Memory B cell (primary cell): ENCODE data around the gene GFRA1.

ENCODE experiments used
- ATAC-seq: fragments of 150-1000 bp; cut with Tn5 transposase; 2 replicates; pipeline ENCODE4 v1.10.0; 2021; ENCODE audit warnings: low read depth, mild to moderate bottlenecking, moderate library complexity
- DNase-seq, 2 donors: peaks; one replicate each; pipeline ENCODE4 v3.0.0; 2022; ENCODE audit warnings: low spot score in 2 of 2
- H3K27ac Mint-ChIP-seq: one replicate; pipeline ENCODE4 v1.8.0; 2022; ENCODE audit warnings: mild to moderate bottlenecking, moderate library complexity, mixed read lengths
- H3K27me3 Mint-ChIP-seq: one replicate; pipeline ENCODE4 v1.8.0; 2022; ENCODE audit warnings: mixed read lengths
- H3K36me3 Mint-ChIP-seq: one replicate; pipeline ENCODE4 v1.8.0; 2022; ENCODE audit warnings: mild to moderate bottlenecking, mixed read lengths
- H3K4me1 Mint-ChIP-seq: one replicate; pipeline ENCODE4 v1.8.0; 2022; ENCODE audit warnings: mixed read lengths
- H3K4me3 Mint-ChIP-seq: one replicate; pipeline ENCODE4 v1.8.0; 2022; ENCODE audit warnings: mild to moderate bottlenecking, moderate library complexity, mixed read lengths
- H3K9me3 Mint-ChIP-seq: one replicate; pipeline ENCODE4 v1.8.0; 2022; ENCODE audit warnings: mixed read lengths

GFRA1 gene

DNA sequence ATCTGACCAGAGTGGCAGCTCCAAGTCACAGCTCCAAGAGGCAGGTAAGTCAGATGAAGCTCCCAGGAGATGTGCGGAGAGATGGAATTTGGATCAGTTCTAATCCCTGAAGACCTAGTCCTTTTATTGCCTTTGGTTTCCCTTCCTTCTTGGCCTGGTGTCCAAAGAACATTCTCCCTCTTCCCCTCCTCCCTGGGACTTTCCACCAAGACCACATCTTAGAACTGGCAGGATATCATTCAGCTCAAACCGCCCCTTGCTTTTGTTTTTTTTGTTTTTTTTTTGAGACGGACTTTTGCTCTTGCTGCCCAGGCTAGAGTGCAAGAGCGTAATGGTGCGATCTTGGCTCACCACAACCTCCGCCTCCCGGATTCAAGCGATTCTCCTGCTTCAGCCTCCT is 190.8 kb downstream of the GFRA1 start:
- no peak for DNase-seq
- Mint-ChIP-seq H3K27me3 (peaks cover 2% of the 10 kb centered on the region), H3K36me3 (no peaks in the 10 kb centered on the region), H3K9me3 (no peaks in the 10 kb centered on the region), H3K27ac (no peak overlapping the region), H3K4me3 (no peak overlapping the region), H3K4me1 (no peaks in the 10 kb centered on the region)
- no peak for ATAC-seq

DNA sequence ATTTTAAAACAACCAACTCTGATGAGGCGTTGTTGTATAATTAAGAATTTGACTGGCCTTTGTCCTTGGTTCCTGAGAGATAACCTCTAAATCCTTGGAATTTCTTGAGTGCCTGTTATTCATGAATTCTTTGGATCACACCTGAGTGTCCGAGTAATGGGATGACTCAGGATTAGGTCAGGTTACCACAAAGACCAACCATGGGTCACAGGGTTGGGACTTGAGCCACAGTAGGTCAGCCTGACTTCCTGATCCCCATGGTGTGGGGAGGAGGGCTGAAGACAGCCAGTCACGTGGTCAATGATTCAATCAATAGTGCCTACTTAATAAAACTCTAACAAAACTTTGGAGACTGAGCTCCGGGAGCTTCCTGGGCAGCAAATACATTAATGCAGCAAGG is 192.5 kb downstream of the GFRA1 start:
- Mint-ChIP-seq H3K4me3 (no peak overlapping the region), H3K9me3 (no peaks in the 10 kb centered on the region), H3K27ac (no peak overlapping the region), H3K27me3 (peaks cover 2% of the 10 kb centered on the region), H3K4me1 (no peaks in the 10 kb centered on the region), H3K36me3 (no peaks in the 10 kb centered on the region)
- no peak for DNase-seq
- ATAC-seq: no peak

DNA sequence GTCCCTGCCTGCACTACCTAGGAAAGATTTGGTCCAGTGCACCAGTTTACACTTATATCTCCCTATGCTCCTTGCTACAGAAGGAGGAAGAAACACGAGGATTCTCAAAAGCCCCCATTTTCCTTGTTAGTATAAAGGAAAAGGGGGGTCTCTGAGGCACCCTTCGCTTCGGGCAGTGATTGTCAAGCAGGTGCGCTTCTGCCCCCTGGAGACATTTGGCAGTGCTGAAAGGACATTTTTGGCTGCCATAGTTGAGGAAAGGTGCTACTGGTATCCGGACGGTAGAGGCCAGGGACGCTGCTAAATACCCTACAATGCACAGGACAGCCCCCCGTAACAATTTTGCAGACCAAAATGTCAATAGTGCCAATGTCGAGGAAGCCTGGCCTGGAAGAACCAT is 193.7 kb downstream of the GFRA1 start:
- H3K36me3 Mint-ChIP-seq: no peaks in the 10 kb centered on the region

DNA sequence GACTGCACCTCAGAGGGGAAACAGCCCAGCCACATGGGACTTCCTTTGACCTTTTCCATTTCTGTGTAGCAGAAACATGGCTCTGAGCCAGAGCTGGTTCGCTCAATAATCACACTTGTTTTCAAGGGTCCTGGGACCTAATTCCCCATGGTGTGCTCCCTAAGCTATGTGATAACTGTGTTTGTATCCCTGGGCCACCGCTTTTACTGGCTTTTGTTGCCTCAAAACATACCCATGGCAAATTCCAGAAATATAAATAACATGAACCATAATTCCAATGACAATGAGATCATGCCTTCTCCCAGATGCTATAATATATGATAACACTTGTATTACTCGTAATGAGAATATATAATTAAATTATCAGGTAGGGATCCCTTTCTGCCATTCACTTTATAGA is 196.4 kb downstream of the GFRA1 start:
- no peak overlapping the region for H3K4me3 Mint-ChIP-seq
- no peaks in the 10 kb centered on the region for H3K36me3 Mint-ChIP-seq
- DNase-seq (no peak), ATAC-seq (no peak)
- H3K9me3 Mint-ChIP-seq: no peaks in the 10 kb centered on the region
- no peak overlapping the region for H3K27ac Mint-ChIP-seq
- no peaks in the 10 kb centered on the region for H3K4me1 Mint-ChIP-seq
- H3K27me3 Mint-ChIP-seq: no peaks in the 10 kb centered on the region

More for the DNA sequence above, 193.7 kb downstream of the GFRA1 start:
- ATAC-seq (no peak), DNase-seq (no peak)
- H3K4me3 Mint-ChIP-seq: no peak overlapping the region
- H3K27ac Mint-ChIP-seq: no peak overlapping the region
- no peaks in the 10 kb centered on the region for H3K9me3 Mint-ChIP-seq
- peaks cover 1% of the 10 kb centered on the region for H3K27me3 Mint-ChIP-seq
- no peaks in the 10 kb centered on the region for H3K4me1 Mint-ChIP-seq

DNA sequence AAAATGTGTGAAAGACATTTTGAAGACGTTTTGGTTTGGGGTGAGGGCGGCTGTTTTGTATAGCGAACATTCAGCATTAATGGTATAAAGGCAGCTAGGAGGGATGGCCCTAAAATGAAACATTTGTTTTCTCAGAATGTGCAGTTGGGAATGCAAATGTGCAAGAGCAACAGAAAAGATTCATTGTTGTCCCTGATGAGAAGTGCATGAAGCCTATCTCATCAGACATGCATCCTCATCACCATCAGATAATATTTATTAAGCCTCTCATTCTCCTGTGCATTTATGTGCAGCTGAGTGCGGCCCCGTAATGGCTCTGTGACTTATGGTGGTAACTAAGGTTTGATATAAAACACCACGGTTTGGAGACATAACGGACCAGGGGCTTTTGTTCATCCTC is 199.5 kb downstream of the GFRA1 start:
- H3K27me3 Mint-ChIP-seq: peaks cover 1% of the 10 kb centered on the region
- ATAC-seq: no peak
- H3K36me3 Mint-ChIP-seq: no peaks in the 10 kb centered on the region
- H3K4me1 Mint-ChIP-seq: no peaks in the 10 kb centered on the region
- H3K9me3 Mint-ChIP-seq: no peaks in the 10 kb centered on the region
- no peak overlapping the region for H3K4me3 Mint-ChIP-seq
- no peak overlapping the region for H3K27ac Mint-ChIP-seq
- no peak for DNase-seq

DNA sequence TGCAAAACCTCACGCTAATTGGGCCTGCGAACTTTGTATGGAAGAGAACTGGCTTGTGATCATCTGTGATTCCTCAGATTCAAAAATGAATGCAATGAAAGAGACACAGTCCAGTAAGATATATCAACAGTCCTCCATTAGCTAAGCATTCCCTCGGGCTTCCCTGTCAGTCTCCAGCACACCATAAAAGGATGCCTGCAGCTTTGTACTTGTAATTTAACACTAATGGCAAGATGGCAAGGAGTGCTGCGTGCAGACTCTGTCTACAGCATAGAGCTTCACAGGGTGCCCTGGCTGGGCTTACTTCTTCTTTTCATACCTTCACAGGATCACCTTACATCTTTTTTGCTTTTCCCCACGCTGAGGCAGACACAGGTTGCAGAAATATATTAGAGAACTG is 200.0 kb downstream of the GFRA1 start:
- Mint-ChIP-seq H3K27ac (no peak overlapping the region), H3K27me3 (peaks cover 1% of the 10 kb centered on the region), H3K4me1 (no peaks in the 10 kb centered on the region)

DNA sequence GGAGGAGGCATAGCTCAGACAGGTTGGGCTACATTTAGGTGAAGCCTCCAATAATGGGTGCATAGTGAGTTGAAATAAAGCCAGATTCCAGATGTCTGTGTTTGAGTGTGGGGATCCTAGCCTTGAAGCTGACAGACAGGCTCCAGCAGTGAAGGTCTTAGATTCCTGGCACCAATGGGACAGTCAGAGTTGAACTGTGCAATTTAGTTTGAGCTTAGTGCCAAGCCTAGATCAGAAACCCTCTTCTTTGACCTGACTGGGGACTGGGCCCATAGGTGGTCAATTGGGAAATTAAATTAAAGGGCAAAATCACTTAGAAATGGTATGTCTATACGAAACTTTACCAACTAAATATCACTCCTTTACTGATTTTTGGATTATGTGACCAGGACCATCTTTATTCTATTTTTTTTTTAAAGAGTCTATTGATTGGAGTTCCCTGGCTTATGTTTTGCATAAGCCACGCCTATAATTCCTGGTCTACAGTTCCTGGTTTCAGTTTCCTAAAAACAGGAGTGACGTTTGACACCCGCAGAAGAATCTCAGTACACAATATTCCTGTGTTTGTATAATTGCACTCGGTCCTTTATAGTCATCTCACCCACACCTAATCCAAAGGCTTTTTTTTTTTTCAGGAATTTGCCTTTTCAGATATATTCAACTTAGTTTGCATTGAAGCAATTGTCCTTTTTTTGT is 201.4 kb downstream of the GFRA1 start:
- ATAC-seq (no peak), DNase-seq (no peak)
- no peak overlapping the region for H3K27ac Mint-ChIP-seq
- H3K36me3 Mint-ChIP-seq: no peaks in the 10 kb centered on the region
- no peaks in the 10 kb centered on the region for H3K4me1 Mint-ChIP-seq
- H3K27me3 Mint-ChIP-seq: peaks cover 1% of the 10 kb centered on the region
- H3K4me3 Mint-ChIP-seq: no peak overlapping the region
- no peaks in the 10 kb centered on the region for H3K9me3 Mint-ChIP-seq

More for the DNA sequence above, 200.0 kb downstream of the GFRA1 start:
- ATAC-seq: no peak
- H3K4me3 Mint-ChIP-seq: no peak overlapping the region
- no peaks in the 10 kb centered on the region for H3K9me3 Mint-ChIP-seq
- no peaks in the 10 kb centered on the region for H3K36me3 Mint-ChIP-seq
- no peak for DNase-seq

DNA sequence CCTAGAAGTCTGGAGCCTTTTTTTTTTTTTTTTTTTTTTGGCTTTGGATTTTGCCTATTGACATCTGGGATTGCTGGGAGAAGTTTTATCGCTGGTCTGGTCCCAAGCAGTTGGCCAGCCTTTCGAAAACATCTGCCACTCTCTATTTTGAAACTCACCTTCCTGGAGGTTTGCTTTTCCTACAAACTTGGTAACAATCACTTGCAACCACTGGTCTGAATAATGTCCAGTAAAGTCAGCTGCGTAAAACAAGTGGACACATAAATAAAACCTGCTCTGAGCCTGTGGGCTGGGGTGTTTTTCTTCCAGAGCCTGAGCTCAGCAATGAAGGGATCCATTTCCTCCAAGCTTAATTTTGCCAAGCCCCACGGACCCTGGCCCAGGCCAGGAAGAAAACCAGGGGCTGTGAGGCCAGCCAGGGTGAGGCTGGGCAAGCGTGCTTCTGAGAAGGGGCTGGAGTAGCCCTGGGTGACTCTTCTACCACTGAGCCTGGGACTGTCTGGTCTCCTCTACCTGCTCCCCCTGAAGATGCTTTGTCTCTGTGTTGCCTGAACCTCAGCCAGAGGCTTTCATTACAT is 202.2 kb downstream of the GFRA1 start:
- no peaks in the 10 kb centered on the region for H3K9me3 Mint-ChIP-seq
- DNase-seq (no peak), ATAC-seq (no peak)
- H3K27ac Mint-ChIP-seq: no peak overlapping the region
- H3K4me1 Mint-ChIP-seq: no peaks in the 10 kb centered on the region
- peaks cover 1% of the 10 kb centered on the region for H3K27me3 Mint-ChIP-seq
- no peak overlapping the region for H3K4me3 Mint-ChIP-seq
- no peaks in the 10 kb centered on the region for H3K36me3 Mint-ChIP-seq

DNA sequence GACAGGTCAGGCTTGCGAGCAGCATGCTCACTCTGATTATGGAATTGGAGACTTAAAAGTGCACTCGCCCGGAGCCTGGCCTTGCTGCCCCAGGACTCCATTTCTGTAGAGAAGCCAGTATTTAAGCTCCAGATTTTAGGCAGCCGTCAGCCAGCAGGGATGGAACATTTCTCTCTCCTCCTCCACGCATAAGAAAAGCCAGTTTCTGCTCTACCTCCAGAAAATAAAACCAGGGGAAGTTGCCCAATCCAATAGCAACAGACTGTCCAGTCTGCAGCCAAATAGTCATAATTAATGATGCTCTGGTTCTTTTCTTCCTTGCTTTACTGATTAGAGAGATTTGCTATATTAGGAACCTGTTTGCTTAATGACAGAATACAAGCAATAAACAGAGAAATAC is 203.2 kb downstream of the GFRA1 start:
- H3K27ac Mint-ChIP-seq: no peak overlapping the region
- H3K36me3 Mint-ChIP-seq: no peaks in the 10 kb centered on the region
- no peaks in the 10 kb centered on the region for H3K4me1 Mint-ChIP-seq
- peaks cover 1% of the 10 kb centered on the region for H3K27me3 Mint-ChIP-seq
- no peak overlapping the region for H3K4me3 Mint-ChIP-seq
- DNase-seq (no peak), ATAC-seq (no peak)
- H3K9me3 Mint-ChIP-seq: no peaks in the 10 kb centered on the region

DNA sequence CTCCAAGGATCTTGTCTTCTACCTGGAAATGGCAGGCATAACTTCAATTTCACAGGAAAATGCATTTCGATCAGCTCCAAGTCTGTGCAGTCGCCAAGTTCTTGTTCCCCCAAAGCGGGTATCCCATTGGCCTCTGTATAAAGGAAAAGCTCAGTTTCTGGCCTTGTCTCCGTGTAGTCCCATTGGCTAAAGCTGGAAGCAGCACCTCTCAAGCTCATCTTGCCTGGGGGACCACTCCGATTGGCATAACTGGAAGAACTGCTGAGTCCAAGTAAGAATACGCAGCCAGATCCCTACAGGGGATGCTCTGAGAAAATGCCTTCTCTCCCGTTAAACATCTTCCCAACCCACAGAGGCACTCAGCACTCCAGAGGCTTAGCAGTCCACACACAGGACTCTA is 205.2 kb downstream of the GFRA1 start:
- no peak overlapping the region for H3K27ac Mint-ChIP-seq
- DNase-seq (no peak), ATAC-seq (no peak)
- H3K4me1 Mint-ChIP-seq: no peaks in the 10 kb centered on the region
- H3K36me3 Mint-ChIP-seq: no peaks in the 10 kb centered on the region
- H3K4me3 Mint-ChIP-seq: no peak overlapping the region
- no peaks in the 10 kb centered on the region for H3K9me3 Mint-ChIP-seq
- H3K27me3 Mint-ChIP-seq: peaks cover 1% of the 10 kb centered on the region

DNA sequence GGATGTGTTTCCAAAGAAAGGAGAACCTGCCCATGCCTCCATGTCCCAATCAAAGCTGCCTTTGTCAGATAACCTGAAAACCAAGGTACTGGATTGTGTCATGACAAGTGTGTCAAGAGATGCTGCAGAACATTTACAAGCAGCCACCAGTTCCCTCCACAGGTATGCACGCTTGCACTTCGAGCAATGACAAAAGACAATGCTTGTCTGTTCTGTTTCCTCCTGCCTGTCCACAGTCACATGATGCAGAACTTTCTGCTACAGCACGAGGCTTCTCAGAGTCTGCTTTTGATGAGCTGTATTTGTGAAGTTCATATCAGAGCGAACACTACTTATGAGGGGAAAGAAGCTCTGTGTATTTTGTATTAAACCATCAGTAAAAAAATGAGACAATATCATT is 209.9 kb downstream of the GFRA1 start:
- no peak for ATAC-seq
- Mint-ChIP-seq H3K27me3 (no peaks in the 10 kb centered on the region), H3K27ac (no peak overlapping the region), H3K4me1 (no peaks in the 10 kb centered on the region), H3K36me3 (no peaks in the 10 kb centered on the region), H3K4me3 (no peak overlapping the region), H3K9me3 (no peaks in the 10 kb centered on the region)
- no peak for DNase-seq

DNA sequence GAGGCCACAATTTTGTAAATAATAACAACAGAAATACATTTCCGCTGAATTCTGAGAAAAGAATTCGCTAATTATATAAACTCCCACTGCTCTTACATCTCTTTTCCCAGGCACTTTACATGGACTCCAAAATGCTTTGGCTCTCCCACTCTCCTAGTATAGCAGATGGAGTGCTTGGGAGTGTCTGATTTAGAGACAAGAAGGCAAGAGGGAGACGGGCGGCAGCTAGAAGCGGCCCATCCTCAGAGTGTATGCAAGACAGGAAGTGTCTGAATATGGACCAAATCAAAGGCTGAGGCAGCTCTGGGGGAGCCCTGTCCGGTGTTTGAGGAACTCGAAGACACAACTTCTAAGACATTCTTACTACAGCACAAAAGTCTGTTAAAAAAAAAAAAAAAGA is 212.1 kb downstream of the GFRA1 start:
- no peaks in the 10 kb centered on the region for H3K9me3 Mint-ChIP-seq
- no peaks in the 10 kb centered on the region for H3K4me1 Mint-ChIP-seq
- no peaks in the 10 kb centered on the region for H3K36me3 Mint-ChIP-seq
- H3K27ac Mint-ChIP-seq: no peak overlapping the region
- H3K27me3 Mint-ChIP-seq: no peaks in the 10 kb centered on the region
- DNase-seq (no peak), ATAC-seq (no peak)
- no peak overlapping the region for H3K4me3 Mint-ChIP-seq

DNA sequence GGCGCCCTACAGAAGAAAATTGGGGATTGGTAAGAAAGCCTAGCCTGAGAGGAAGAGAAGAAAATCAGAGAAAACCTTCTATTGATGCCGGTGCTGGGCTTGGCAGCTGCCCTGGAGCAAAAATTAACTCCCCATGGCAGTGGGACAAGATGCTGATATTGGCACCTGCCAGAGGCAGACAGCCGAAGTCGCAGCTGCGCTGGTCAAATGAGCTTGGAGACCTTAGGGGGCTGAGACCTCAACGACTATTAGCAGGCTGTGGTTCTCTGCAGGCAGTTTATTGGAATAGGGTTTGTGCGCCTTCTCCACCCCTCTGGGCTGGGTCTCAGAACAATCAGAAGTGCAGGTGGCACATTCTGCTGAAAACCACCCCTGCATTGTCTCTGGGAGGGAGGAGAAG is 213.7 kb downstream of the GFRA1 start:
- H3K27me3 Mint-ChIP-seq: no peaks in the 10 kb centered on the region
- no peak overlapping the region for H3K27ac Mint-ChIP-seq
- no peaks in the 10 kb centered on the region for H3K4me1 Mint-ChIP-seq
- no peaks in the 10 kb centered on the region for H3K9me3 Mint-ChIP-seq
- ATAC-seq (no peak), DNase-seq (no peak)
- H3K36me3 Mint-ChIP-seq: no peaks in the 10 kb centered on the region
- H3K4me3 Mint-ChIP-seq: no peak overlapping the region

DNA sequence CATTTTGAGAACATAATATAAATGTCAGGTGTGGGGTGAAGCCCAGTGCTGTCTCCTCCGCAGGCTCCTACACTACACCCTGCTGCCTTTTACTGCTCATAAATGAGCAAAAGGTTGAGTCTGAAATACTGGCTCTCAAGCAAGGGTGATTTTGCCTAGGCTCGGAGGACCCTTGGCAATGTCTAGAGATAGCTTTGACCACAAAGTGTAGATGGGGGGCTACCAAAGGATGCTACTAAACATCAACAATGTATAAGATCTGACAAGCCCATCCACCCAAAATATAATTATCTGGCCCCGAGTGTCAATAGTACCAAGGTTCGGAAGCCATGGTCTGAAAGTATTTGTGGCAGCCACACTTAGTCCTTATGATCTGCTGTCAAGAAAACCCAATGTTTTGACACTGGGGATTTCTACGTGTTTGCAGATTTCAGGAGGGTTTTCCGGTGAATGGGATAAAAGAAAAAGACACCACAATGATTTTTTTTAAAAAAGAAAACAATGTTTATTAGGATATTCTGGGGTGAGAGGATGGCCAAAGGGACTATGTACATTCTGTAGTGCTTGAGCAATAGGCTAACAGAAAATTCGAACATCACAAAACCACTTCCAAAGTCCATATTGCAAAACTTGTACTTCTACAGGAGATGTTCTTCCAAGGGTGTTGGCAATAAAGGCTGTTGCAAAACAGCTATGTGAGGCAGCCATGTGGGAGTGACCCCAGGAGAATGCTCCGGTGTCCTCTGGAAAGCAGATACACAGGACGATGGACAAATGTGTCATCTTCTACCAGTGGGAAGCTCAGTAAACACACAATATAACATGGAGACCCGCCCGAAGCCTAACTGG is 216.3 kb downstream of the GFRA1 start:
- DNase-seq (no peak), ATAC-seq (no peak)
- Mint-ChIP-seq H3K27ac (no peak overlapping the region), H3K9me3 (no peaks in the 10 kb centered on the region), H3K36me3 (no peaks in the 10 kb centered on the region), H3K4me1 (no peaks in the 10 kb centered on the region), H3K4me3 (no peak overlapping the region), H3K27me3 (no peaks in the 10 kb centered on the region)
